T-helper 22 cell (primary cell): ENCODE measurements around the gene MRPL11.
"Not testable (repeated sequence)": the region's sequence is repeated elsewhere in the genome, so short reads cannot be mapped to it uniquely, and the experiment has no call there.

ENCODE experiments used
- DNase-seq: peaks from one replicate; pipeline ENCODE4 v3.0.0-alpha.2; 2020; ENCODE audit warnings: low read depth

MRPL11 gene

DNA sequence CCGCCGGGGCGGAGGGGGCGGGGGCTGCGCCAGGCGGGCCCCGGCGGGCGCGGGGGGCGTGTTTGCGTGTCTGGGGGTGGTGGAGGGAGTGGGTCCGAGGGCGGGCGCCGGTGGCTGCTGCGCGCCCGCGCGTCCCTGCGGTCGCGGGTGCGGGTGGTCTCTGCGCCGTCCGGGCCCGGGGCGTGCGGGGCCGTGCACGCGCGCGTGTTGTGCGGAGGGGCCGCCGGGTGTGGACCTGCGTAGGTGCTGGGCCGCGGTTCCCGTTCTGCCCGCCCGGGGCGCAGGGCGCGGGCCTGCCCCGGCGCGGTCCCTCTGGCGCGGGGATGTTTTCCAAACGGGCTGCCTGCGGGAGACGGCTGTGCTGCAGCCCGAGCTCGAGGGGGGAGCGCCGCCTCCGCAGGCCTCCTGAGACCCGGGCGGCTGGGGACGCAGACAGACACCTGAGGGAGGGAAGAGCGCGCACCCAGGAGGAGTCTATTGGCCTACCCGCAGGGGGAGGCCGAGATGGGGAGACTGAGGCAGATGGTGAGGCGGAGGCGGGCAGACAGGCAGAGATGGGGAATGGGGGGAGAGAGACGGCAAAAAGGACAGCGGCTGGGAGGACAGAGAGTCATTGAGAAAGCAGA, 28.5 kb upstream of the MRPL11 start:
- DNase-seq: no peak

DNA sequence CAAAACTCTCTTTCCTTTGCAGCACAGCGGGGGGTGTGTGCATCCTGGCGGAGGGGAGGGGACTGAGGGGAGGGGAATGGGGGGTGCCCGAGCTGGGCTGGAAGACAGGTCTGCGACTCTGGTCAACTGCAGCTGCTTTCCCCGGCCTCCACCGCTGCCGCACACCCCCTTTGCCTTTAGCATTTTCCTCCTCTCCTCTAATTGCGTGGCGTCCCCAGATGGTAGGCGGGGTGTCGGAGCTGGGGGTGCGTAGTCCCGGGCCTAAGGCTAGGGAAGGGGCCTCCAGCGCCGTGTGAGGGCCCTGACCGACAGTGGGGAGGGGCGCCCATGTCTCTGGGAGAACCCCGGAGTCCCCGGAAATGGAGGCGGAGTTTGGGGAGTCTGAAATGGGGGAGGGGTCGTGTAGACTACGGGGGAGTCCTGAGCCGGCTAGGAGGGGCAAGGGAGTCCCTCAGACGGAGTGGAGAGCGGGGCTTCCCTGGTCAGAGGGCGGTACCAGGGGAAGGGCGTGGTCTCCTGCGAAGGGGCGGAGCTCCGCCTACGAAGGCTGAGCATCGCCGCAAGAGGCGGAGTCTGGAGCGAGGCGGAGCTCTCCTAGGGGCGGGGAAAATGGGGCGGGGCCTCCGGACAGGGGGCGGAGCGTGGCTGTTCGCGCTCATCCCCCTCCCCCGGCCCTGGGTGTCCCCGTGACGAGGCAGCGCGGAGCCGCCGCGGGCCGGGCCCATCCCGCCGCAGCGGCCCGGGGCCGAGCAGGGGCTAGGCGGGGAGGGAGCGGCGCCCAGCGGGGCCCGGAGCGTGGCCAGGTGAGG, 27.8 kb upstream of the MRPL11 start, which contains the start of gene PELI3:
TSS of gene PELI3 (plus strand) at position 681 of the 809 bp plus-strand sequence. CDS start 1,224 bp downstream, outside the sequence.
- peak; percentile 88 for DNase-seq

DNA sequence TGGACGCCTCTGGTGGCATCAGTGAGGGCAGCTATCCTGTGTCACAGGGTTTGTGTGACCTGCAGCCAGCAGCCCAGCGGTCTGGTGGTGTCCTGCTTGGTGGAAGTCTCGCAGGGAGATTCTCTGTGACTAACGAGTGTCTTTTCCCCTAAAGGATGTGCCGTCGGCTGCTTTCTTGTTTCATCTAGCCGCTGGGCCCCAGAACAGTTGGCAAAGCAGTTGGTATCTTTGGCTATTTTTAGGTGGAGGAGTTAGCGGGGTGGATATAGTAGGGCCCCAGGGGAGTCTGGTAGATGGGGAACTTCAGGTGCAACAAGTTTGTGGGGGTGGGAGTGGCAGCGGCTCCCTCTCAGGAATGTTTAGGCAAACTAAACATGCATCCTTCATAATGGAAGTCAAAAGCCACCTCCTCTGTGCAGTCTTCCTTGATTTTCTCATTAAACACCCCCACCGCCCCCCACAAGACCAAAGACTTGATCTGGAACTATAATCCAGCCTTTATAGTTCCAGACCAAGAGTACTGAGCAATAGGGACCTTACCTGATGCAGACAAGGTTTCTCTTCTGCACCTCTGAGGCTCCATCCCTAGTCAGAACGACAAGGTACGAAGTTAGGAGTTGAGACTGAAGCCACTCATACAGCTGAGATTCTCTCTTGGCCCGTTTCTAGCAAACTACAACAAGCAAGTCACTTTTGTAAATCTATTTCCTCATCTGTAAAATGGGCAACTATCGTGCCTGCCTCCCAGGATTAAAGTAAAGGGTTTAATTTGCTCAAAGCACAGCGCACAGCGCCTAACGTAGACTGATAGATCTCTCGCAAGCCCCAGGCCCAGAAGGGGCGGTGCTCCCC, 27.0 kb upstream of the MRPL11 start:
- DNase-seq: no peak

DNA sequence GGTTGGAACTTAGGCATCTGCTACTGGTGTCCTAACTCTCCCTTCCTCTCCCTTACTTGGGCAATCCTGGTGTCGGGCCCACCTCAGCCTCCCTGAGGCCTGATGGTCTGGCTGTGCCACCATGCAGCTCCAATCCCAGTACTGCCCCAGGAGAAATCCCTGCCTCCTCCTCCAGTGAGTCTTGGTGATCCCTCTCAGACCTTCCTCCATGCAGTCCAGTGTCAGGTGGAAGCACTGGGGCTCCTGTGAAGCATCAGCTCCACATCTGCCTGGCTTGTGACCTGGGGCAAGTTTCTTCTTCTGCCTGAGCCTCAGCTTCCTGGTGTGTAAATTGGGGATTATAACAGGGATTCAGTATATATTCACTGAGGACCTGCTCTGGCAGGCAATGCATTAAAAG, 26.3 kb upstream of the MRPL11 start:
- no peak for DNase-seq

DNA sequence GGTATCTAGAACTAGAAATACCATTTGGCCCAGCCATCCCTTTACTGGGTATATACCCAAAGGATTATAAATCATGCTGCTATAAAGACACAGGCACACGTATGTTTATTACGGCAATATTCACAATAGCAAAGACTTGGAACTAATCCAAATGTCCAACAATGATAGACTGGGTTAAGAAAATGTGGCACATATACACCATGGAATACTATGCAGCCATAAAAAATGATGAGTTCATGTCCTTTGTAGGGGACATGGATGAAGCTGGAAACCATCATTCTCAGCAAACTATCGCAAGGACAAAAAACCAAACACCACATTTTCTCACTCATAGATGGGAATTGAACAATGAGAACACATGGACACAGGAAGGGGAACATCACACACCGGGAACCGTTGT, 25.5 kb upstream of the MRPL11 start:
- not testable (repeated sequence) for DNase-seq

DNA sequence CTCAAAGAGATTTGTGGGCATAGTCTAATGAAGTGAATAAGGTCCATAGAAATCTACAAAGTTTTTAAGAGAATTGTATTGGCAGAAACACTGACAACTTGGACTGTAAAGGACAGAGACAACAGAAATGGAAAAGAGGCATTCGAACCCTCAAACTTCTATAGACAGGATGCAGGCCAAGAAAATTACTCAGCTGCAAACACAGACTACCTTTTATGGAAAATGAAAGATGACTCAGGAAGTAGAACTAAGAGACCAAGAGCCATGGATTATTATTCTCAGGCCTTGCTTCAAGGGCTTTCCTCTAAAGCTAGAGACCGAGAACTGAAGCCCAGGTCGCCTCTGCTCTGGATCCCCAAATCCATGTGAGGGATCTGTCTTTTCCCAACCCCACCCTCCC, 24.3 kb upstream of the MRPL11 start:
- no peak for DNase-seq

DNA sequence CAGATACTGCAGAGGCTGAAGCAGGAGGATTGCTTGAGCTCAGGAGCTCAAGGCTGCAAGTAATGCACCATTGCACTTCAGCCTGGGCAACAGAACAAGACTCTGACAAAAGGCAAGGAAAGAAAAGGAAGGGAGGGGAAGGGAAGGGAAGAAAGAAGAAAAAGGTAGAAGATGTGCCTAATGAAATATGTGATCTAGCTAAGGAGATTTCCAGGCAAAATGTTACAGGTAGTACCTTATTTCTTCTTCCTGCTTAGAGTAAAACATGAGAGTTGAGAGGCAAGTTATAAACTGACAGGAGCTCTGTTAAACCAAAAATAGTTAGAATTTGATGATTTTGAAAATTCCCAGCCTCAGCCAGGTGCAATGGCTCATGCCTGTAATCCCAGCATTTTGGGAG, 23.4 kb upstream of the MRPL11 start:
- DNase-seq: no peak

DNA sequence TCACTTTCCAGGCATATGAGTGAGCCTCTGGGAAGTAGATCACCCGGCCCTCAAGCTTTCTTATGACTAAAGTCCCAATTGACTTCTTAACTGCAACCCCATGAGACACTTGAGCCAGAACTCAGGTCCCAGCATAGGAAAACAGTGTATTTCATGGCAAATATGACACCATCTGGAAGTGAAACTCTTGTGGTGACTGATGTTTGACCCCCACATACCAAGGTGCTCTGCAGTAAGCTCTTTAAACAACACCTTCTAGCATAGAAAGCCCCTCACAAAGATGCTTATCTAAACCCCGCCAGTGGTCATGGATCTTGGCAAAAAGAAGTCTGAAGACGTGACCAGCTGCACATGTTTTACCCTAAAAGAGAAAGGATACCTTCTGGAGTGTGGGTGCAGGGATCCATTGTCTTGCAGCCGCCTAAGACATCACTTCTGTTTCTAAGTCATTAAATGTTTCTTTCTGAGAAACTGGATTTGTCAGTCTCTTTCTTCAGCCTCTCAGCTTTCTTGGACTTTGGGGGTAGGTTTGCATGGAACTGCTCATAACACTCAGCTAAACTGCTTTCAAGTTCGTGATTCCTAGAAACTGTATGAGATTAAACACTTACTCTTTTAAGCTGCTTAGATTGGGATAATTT, 20.6 kb upstream of the MRPL11 start:
- no peak for DNase-seq

DNA sequence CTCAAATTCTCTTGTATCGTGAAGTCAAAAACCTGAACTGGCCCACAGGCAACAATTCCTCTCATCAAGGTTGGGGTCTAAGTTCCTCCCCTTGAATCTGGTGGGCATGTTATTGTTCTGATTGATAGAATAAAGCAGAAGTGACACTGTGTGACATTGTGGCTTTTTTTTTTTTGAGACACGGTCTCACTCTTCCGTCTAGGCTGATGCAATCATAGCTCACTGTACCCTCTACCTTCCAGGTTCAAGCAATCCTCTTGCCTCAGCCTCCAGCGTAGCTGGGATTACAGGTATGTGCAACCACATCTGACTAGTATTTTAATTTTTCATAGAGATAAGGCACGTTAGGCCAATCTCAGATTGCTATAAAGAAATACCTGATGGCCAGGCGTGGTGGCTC, 19.2 kb upstream of the MRPL11 start:
- no peak for DNase-seq

DNA sequence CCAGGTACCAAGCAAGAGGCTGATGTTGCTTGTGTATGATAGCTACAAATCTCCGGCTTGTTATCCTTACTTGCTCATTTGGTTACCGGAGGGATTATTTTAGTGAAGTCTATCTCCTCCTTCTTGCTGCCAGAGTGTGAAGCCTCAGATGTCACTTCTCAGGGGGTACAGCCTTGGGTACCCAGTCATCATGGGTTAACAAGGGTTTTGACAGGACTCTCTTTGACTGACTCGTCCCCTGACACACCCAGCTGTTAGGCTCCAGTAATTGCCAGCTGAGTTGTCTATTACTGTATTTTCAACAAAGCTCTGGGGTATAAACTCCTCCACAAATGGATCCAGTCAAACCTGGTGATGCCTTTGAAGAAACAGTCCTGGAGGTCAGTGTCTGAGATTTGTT, 16.2 kb upstream of the MRPL11 start:
- DNase-seq: no peak

DNA sequence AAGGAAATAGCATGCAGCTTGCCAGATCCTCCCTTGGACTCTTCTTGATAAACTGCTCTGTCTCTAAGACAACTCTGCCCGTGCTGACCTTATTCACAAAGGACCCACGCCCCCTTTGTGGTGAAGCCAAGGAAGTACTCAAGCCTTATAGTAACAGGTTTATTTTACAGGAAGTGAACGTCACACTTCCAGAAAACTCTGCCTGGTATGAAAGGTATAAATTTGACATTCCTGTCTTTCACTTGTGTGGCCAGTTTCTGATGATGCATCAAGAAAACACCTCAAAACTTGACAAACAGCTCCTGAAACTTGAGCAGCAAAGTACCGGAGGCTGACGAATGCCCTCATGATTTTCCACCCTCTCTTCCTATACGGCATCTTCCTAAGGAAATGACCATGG, 15.6 kb upstream of the MRPL11 start:
- no peak for DNase-seq

DNA sequence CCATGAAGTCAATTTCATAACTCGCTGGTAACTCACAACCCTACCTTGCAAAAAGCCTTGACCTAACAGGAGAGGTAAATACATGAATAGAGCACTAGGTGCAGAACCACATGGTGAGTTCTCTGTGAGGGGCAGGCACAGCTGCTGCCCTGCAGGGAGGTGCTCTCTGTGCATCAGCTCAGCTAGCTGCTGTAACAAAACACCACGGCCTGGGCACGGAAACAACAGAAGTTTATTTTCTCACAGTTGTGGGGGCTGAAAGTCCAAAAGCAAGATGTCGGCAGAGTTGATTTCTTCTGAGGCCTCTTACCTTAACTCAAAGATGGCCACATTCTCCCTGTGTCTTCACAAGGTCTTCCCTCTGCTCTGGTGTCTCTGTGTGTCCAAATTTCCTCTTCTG, 13.0 kb upstream of the MRPL11 start:
- DNase-seq: no peak

DNA sequence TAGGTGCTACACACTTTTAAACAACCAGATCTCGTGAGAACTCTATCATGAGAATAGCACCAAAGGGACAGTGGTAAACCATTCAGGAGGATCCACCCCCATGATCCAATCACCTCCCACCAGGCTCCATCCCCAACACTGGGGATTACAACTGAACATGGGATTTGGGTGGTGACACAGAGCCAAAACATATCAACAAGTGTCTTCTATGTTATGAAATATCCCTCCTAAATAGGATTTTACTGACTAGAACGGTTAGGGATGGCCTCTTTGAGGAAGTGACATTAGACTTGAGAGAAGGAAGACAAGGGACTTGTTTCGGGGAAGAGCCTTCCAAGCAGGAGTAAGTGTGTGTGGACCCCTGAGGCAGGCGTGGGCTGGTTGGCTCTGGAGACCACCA, 11.9 kb upstream of the MRPL11 start:
- DNase-seq: no peak

DNA sequence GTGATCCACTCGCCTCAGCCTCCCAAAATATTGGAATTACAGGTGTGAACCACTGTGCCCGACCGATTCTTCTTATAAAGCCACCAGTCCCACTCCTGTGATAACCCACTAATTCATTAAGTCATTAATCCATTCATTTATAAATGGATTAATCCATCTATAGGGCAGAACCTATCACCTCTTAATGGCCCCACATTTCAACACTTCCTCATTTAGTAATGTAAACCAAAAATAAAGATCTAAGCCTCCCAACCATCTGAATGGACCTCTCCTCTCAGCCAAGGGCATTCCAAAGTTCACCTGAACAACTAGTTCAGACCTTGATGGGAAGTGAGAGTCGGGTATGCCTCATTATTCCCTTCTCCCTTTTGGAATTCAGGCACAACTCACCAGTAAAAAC, 9.9 kb upstream of the MRPL11 start:
- no peak for DNase-seq

DNA sequence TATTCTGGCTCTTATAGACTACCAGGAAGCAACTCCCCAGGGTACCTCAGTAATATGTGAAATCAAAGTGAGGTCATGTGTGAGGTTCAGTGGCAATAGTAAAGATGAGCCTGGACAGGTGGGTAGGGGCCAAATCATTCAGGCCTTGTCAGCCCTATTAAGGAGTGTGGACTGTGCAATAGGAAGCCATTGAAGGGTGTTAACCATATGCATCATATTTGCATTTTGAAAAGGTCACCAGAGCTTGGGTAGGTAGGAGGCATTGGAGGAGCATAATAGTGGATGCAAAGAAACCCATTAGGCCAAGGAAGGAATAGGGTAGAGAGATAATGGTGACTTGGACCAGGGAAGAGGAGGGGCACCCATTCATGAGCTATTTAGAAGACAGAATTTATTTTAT, 8.4 kb upstream of the MRPL11 start:
- DNase-seq: no peak

DNA sequence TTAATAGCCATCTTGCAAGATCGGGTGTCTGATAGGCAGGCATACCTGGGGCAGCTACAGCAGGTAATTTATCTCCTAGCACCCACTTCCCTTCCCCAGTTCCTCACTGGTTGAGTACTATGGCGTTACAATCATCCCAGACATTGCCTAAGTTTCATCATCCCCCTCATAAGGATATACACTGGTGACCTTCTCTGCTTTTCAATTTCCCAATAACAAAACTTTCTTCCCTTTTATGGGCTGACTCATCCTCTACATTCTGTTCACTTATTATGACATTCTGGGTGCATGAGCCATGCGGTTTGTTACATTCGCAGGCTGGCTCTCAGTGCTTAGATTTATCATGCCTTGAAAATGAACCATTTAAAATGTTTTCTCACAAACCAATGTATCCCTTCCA, 5.0 kb upstream of the MRPL11 start:
- DNase-seq: no peak

DNA sequence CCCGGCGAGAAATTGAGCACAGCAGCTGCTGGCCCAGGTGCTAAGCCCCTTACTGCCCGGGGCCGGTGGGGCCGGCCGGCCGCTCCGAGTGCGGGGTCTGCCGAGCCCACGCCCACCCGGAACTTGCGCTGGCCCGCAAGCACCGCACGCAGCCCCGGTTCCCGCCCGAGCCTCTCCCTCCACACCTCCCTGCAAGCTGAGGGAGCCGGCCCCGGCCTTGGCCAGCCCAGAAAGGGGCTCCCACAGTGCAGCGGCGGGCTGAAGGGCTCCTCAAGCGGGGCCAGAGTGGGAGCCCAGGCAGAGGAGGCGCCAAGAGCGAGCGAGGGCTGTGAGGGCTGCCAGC, 2.3 kb upstream of the MRPL11 start:
- not testable (repeated sequence) for DNase-seq

DNA sequence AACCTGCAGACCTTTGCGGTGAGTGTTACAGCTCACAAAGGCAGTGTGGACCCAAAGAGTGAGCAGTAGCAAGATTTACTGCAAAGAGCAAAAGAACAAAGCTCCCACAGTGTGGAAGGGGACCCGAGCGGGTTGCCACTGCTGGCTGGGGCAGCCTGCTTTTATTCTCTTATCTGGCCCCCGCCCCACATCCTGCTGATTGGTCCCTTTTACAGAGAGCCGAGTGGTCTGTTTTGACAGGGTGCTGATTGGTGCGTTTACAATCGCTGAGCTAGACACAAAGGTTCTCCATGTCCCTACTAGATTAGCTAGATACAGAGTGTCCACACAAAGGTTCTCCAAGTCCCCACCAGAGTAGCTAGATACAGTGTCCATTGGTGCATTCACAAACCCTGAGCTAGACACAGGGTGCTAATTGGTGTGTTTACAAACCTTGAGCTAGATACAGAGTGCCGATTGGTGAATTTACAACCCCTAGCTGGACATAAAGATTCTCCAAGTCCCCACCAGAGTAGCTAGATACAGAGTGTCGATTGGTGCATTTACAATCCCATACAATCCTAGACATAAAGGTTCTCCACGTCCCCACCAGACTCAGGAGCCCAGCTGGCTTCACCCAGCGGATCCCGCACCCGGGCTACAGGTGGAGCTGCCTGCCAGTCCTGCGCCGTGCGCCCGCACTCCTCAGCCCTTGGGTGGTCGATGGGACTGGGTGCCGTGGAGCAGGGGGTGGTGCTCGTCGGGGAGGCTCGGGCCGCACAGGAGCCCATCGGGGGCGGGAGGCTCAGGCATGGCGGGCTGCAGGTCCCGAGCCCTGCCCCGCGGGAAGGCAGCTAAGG, 1.7 kb upstream of the MRPL11 start:
- DNase-seq: not testable (repeated sequence)

DNA sequence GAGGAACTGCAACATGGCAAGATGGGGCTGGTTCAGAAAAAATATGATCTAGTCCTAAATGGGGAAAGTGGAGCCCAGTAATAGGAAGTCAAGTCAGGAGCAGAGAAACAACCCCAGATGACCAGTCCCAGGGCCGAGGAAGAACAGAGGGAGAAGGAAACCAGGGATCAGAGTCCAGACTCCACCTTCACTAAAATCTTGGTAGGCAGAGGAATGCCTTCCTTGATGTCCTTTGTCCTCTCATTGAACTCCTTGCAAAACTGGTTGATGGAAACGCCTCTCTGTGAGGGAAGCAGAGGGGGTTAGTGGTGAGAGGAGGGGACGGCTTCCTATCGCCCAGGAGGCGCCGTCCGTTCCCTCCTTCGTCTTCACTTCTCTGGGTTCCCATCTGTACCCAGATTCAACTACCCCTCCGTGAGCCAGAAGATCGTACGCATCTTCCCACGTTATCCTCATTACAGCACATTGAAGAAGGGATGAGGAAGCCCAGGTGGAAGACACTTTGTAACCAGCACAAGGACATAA, 607 bp downstream of the MRPL11 start:
- no peak for DNase-seq

DNA sequence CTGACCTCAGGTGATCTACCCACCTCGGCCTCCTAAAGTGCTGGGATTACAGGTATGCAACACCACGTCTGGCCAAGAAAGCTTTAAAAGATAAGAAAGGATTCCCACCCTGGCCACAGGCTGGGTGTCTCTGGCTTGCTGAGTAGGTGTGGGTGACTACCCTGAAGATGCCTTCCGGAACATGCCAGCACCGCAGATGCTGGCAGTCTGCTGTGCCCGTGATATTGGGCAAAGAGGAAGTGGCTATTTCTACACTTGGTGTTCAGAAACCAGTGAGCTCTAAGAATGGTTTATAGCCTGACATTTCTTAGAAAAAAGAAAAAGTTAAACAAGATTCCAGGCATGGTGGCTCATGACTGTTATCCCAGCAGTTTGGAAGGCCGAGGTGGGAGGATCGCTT, 6.1 kb downstream of the MRPL11 start:
- DNase-seq: no peak

DNA sequence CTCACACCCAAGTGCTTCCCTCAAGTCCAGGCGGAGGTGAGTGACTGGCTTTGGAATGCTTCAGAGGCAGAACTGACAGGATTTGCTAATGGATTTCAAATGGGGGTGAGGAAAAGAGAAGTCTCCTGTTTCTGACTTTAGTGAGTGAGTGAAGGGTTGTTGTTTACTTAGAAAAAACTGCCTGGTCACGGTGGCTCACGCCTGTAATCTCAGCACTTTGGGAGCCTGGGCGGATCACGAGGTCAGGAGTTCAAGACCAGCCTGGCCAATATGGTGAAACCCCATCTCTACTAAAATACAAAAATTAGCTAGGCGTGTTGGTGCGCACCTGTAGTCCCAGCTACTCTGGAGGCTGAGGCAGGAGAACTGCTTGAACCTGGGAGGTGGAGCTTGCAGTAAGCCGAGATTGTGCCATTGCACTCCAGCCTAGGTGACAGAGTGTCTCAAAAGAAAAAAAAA, 6.7 kb downstream of the MRPL11 start:
- DNase-seq: not testable (repeated sequence)
